ENCODE data around the gene TMEM130. TPM values are rescaled to one million over a fixed set of nuclear protein-coding genes. Genes with fewer than 3 reads are reported as not detected.

Gene TMEM130
- polyA plus RNA-seq, 1 donor (not counting 4 experiments of a cell fraction or from before 2014, with no cell fraction given), result not detected

GRCh38 chr7:98811299-98811698 lies 58.5 kb downstream of the TMEM130 start:
- Histone ChIP-seq H3K4me2 (ENCODE audit: control insufficient read depth, extremely low read depth, insufficient read depth, low read depth, low read length) (no peak overlapping the region), H3K27me3 (ENCODE audit: control insufficient read depth, extremely low read depth, insufficient read depth, low read length) (no peaks in the 10 kb centered on the region), H4K20me1 (ENCODE audit: control insufficient read depth, extremely low read depth, insufficient read depth, low read length) (no peaks in the 10 kb centered on the region), H3K4me1 (ENCODE audit: control insufficient read depth, extremely low read depth, insufficient read depth, low read length) (no peaks in the 10 kb centered on the region), H3K79me2 (ENCODE audit: control insufficient read depth, insufficient read depth, low read length) (no peaks in the 10 kb centered on the region), H3K9ac (ENCODE audit: control insufficient read depth, extremely low read depth, insufficient read depth, low read length) (no peak overlapping the region), H2AFZ (ENCODE audit: control insufficient read depth, low read length) (no peak overlapping the region), H3K27ac (ENCODE audit: control insufficient read depth, insufficient read depth, low read length) (no peak overlapping the region), H3K36me3 (ENCODE audit: control insufficient read depth in 2 of 2, extremely low read depth in 1 of 2, insufficient read depth in 2 of 2, low read length in 2 of 2) (no peaks in the 10 kb centered on the region), H3K9me3 (ENCODE audit: control insufficient read depth, low read depth, low read length) (peaks cover 2% of the 10 kb centered on the region), H3K4me3 (ENCODE audit: control insufficient read depth in 2 of 3, extremely low read depth in 1 of 3, insufficient read depth in 2 of 3, low read depth in 1 of 3, low read length in 3 of 3) (no peak overlapping the region), H3K9me1 (ENCODE audit: control insufficient read depth, extremely low read depth, insufficient read depth, low read length) (no peaks in the 10 kb centered on the region)
- no peak for TF ChIP-seq CTCF (optimal IDR thresholded peaks at IDR 0.05 in 1 of 3, IDR thresholded peaks at IDR 0.05 in 1 of 3, conservative IDR thresholded peaks at IDR 0.05 in 1 of 3; ENCODE audit: extremely low read depth in 1 of 3, insufficient read depth in 2 of 3, low read length in 3 of 3)
- TF ChIP-seq EZH2 (IDR thresholded peaks at IDR 0.05; ENCODE audit: low read length), result no peak
- DNase-seq (ENCODE audit: low read depth, low spot score) (no peak), FAIRE-seq (no peak)
- dilution Hi-C loops (cut with MboI; ENCODE audit: extremely low pct_ligation_motif_present, low sequenced_read_pairs), result no loop called here

- TF ChIP-seq EZH2 (IDR thresholded peaks at IDR 0.05; ENCODE audit: low read length) (no peak), CTCF (optimal IDR thresholded peaks at IDR 0.05 in 1 of 3, IDR thresholded peaks at IDR 0.05 in 1 of 3, conservative IDR thresholded peaks at IDR 0.05 in 1 of 3; ENCODE audit: extremely low read depth in 1 of 3, insufficient read depth in 2 of 3, low read length in 3 of 3) (no peak)
- Histone ChIP-seq H4K20me1 (ENCODE audit: control insufficient read depth, extremely low read depth, insufficient read depth, low read length) (no peaks in the 10 kb centered on the region), H3K27ac (ENCODE audit: control insufficient read depth, insufficient read depth, low read length) (no peak overlapping the region), H2AFZ (ENCODE audit: control insufficient read depth, low read length) (no peak overlapping the region), H3K27me3 (ENCODE audit: control insufficient read depth, extremely low read depth, insufficient read depth, low read length) (no peaks in the 10 kb centered on the region), H3K36me3 (ENCODE audit: control insufficient read depth in 2 of 2, extremely low read depth in 1 of 2, insufficient read depth in 2 of 2, low read length in 2 of 2) (no peaks in the 10 kb centered on the region), H3K9ac (ENCODE audit: control insufficient read depth, extremely low read depth, insufficient read depth, low read length) (no peak overlapping the region), H3K9me1 (ENCODE audit: control insufficient read depth, extremely low read depth, insufficient read depth, low read length) (no peaks in the 10 kb centered on the region), H3K79me2 (ENCODE audit: control insufficient read depth, insufficient read depth, low read length) (no peaks in the 10 kb centered on the region), H3K4me3 (ENCODE audit: control insufficient read depth in 2 of 3, extremely low read depth in 1 of 3, insufficient read depth in 2 of 3, low read depth in 1 of 3, low read length in 3 of 3) (no peak overlapping the region), H3K9me3 (ENCODE audit: control insufficient read depth, low read depth, low read length) (peaks cover 2% of the 10 kb centered on the region), H3K4me2 (ENCODE audit: control insufficient read depth, extremely low read depth, insufficient read depth, low read depth, low read length) (no peak overlapping the region), H3K4me1 (ENCODE audit: control insufficient read depth, extremely low read depth, insufficient read depth, low read length) (no peaks in the 10 kb centered on the region)
- dilution Hi-C loops (cut with MboI; ENCODE audit: extremely low pct_ligation_motif_present, low sequenced_read_pairs), result no loop called here
- no peak for DNase-seq (ENCODE audit: low read depth, low spot score)
- no peak for FAIRE-seq
These were observed 59.5 kb downstream of the TMEM130 start for GRCh38 chr7:98810153-98810802.
